GM12891 (cell line): ENCODE measurements around the gene C16orf86.

Experiments
- PAX5 ChIP-seq: IDR thresholded peaks from 2 replicates; pipeline ENCODE4 v1.6.1; 2011; ENCODE audit warnings: low read length, moderate library complexity, mild to moderate bottlenecking; ENCODE audit not compliant: insufficient read depth, severe bottlenecking
- POLR2A ChIP-seq: IDR thresholded peaks from 2 replicates; pipeline ENCODE4 v1.6.1; 2011; ENCODE audit warnings: low read depth, low read length, control low read depth
- POLR2AphosphoS5 ChIP-seq: IDR thresholded peaks from 2 replicates; pipeline ENCODE4 v1.6.1; 2011; ENCODE audit warnings: low read depth, low read length, control low read depth
- POU2F2 ChIP-seq: IDR thresholded peaks from 2 replicates; pipeline ENCODE4 v1.6.1; 2011; ENCODE audit warnings: low read depth, mild to moderate bottlenecking, control low read depth, low read length, moderate library complexity
- SPI1 ChIP-seq: IDR thresholded peaks from 2 replicates; pipeline ENCODE4 v1.6.1; 2011; ENCODE audit warnings: low read depth, low read length, control low read depth
- TAF1 ChIP-seq: IDR thresholded peaks from 2 replicates; pipeline ENCODE4 v1.6.1; 2011; ENCODE audit warnings: low read depth, low read length, control low read depth

DNA sequence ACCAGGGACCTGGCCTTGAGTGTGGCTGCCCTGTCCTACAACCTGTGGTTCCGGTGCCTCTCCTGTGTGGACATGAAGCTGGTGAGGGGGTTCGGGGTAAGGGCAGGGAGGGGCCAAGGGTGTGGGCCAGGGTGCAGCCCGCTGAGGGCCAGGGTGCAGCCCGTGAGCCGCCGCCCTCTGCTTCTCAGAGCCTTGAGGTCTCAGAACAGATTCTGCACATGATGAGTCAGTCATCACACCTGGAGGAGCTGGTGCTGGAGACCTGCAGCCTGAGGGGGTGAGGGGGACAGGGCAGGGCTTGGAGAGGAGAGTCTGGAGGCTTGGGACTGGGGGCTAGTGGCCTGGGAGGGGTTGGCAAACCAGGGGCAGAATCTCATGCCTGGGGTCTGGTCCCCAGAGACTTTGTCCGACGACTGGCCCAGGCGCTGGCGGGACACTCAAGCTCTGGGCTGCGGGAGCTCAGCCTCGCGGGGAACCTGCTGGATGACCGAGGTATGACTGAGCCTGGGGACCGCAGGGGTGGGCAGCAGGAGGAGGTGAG is 19.4 kb upstream of the C16orf86 start:
- TF ChIP-seq POLR2AphosphoS5 (no peak), TAF1 (no peak), POLR2A (no peak), PAX5 (no peak), SPI1 (no peak), POU2F2 (no peak)
